ENCODE data around the gene SDF4.
"Not testable (repeated sequence)": the region's sequence is repeated elsewhere in the genome, so short reads cannot be mapped to it uniquely, and the experiment has no call there.

Gene SDF4

GRCh38 chr1:1199141-1199960, 32.5 kb downstream of the SDF4 start:
- DNase-seq (ENCODE audit: low read depth): no peak

- no peak for DNase-seq (ENCODE audit: low read depth)
Measured at GRCh38 chr1:1198423-1199140, 33.2 kb downstream of the SDF4 start.

GRCh38 chr1:1197551-1198422, 34.0 kb downstream of the SDF4 start:
- no peak for DNase-seq (ENCODE audit: low read depth)

- no peak for DNase-seq (ENCODE audit: low read depth)
Measured at GRCh38 chr1:1197188-1197500, 34.7 kb downstream of the SDF4 start.

- DNase-seq (ENCODE audit: low read depth): no peak
Measured at GRCh38 chr1:1196431-1197187, 35.2 kb downstream of the SDF4 start.

GRCh38 chr1:1195726-1196125, 36.1 kb downstream of the SDF4 start:
- not testable (repeated sequence) for DNase-seq (ENCODE audit: low read depth)

GRCh38 chr1:1194723-1195122, 37.1 kb downstream of the SDF4 start:
- no peak for DNase-seq (ENCODE audit: low read depth)

GRCh38 chr1:1191734-1192133, 40.1 kb downstream of the SDF4 start:
- DNase-seq (ENCODE audit: low read depth): no peak

GRCh38 chr1:1189111-1189510, 42.7 kb downstream of the SDF4 start:
- no peak for DNase-seq (ENCODE audit: low read depth)

GRCh38 chr1:1187938-1188337, 43.9 kb downstream of the SDF4 start:
- no peak for DNase-seq (ENCODE audit: low read depth)

GRCh38 chr1:1185101-1185765, 46.6 kb downstream of the SDF4 start:
- no peak for DNase-seq (ENCODE audit: low read depth)

- no peak for DNase-seq (ENCODE audit: low read depth)
Measured at GRCh38 chr1:1183833-1184775, 47.7 kb downstream of the SDF4 start.

- DNase-seq (ENCODE audit: low read depth): no peak
Measured at GRCh38 chr1:1183221-1183747, 48.5 kb downstream of the SDF4 start.

- DNase-seq (ENCODE audit: low read depth): no peak
Measured at GRCh38 chr1:1182491-1183220, 49.1 kb downstream of the SDF4 start.

- DNase-seq (ENCODE audit: low read depth): no peak
Measured at GRCh38 chr1:1181938-1182410, 49.8 kb downstream of the SDF4 start.

- DNase-seq (ENCODE audit: low read depth): no peak
Measured at GRCh38 chr1:1181129-1181937, 50.5 kb downstream of the SDF4 start.

GRCh38 chr1:1179983-1180861, 51.6 kb downstream of the SDF4 start:
- DNase-seq (ENCODE audit: low read depth): no peak

Measured in ELR (cell line).